HG03064 (cell line): ENCODE results near the gene HNRNPF.
"Not testable (repeated sequence)": the region's sequence is repeated elsewhere in the genome, so short reads cannot be mapped to it uniquely, and the experiment has no call there.

Source experiments
- ATAC-seq: cut with Tn5 transposase; IDR thresholded peaks from one replicate; pipeline ENCODE4 v1.9.1; 2021; ENCODE audit warnings: low read depth; ENCODE audit not compliant: unreplicated experiment

The HNRNPF gene

GRCh38 chr10:43408710-43409384 is at the start of gene HNRNPF:
TSS of gene HNRNPF (minus strand) at chr10:43409186. CDS start at chr10:43387884, 21,302 bp downstream.
- ATAC-seq, result peak; percentile 67

GRCh38 chr10:43458227-43458626 is 49.2 kb upstream of the HNRNPF start:
- no peak for ATAC-seq

GRCh38 chr10:43456561-43456960 is 47.6 kb upstream of the HNRNPF start:
- ATAC-seq, result not testable (repeated sequence)

- not testable (repeated sequence) for ATAC-seq
These were observed 45.0 kb upstream of the HNRNPF start for GRCh38 chr10:43454025-43454424.

DNA sequence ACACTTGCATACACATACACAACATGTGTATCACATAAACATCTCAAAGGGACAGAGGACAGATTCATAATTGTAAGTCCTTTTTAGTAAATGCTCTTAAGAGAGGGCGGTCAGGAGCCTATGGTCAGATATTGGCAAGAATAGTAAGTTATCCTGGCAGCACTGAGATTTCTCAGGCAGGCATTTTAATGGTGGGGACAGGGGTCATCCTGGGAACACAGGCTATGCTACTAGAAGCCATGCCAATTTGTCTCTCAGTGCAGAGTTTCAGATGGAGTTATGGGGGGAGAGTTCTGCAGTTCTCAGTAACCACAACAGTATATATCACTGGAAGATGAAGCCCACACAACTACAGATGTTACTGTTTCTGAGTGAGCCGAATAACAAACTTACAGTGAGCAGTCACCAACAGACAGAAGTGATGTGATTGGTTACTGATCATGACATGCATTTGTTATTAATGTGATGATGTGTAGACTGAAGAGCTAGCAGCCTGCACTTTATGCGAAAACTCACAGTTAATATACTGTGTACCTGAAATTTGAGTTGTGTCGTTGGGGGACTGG is 44.4 kb upstream of the HNRNPF start:
- no peak for ATAC-seq

DNA sequence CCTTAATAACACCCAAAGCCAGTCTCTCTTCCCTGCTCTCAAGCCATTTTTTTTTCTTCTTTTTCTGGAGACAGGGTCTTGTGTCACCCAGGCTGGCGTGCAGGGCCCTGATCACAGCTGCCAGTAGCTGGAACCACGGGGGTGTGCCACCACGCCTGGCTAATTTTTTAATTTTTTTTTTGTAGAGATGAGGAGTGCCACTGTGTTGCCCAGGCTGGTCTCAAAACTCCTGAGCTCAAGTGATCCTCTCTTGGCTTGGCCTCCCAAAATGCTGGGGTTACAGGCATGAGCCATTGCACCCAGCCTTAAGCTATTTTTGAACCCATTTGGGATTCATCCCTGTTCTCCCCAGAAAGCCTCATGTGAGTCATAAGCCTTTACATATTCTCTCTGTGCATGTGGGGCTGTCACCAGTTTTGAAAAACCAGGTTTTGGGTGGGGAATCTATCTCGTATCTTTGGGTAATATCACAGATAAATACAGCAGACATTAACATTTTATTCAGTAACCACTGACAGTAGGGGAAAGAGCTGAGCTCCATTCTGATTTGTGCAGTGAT is 43.4 kb upstream of the HNRNPF start:
- ATAC-seq, result peak; percentile 0

DNA sequence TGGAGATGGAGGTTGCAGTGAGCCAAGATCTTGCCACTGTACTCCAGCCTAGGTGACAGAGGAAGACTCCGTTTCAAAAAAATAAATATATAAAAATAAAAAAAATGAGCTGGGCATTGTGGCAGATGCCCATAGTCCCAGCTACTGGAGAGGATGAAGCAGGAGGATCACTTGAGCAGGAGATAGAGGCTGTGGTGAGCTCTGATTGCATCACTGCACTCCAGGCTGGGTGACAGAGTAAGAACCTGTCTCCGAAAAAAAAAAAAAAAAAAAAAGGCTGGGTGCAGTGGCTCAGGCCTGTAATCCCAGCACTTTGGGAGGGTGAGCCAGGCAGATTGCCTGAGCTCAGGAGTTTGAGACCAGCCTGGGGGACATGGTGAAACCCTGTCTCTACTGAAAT is 39.8 kb upstream of the HNRNPF start:
- ATAC-seq, result no peak

- not testable (repeated sequence) for ATAC-seq
These were observed 37.4 kb upstream of the HNRNPF start for GRCh38 chr10:43446219-43447017.

DNA sequence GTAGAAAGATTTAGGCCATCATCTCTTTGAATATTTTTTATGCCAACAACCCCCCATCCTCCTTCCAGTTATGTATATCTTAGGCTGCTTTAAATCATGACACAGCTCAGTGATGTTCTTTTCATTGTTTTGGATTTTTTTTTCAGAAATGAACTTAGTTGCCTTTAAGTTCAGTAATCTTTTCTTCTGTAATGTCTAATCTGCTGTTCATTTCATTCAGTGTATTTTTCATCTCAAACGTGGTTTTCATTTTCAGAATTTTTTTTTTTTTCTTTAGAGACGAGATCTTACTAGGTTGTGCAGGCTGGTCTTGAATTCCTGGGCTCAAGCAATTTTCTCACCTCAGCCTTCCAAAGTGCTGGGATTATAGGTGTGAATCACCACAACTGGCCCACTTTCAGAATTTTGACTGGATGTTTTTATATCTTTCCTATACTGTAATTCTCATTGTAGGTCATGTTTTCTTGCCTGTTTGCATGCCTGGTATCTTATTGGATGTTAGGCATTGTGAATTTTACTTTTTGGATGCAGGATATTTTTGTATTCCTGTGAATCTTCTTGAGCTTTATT is 36.0 kb upstream of the HNRNPF start:
- no peak for ATAC-seq

DNA sequence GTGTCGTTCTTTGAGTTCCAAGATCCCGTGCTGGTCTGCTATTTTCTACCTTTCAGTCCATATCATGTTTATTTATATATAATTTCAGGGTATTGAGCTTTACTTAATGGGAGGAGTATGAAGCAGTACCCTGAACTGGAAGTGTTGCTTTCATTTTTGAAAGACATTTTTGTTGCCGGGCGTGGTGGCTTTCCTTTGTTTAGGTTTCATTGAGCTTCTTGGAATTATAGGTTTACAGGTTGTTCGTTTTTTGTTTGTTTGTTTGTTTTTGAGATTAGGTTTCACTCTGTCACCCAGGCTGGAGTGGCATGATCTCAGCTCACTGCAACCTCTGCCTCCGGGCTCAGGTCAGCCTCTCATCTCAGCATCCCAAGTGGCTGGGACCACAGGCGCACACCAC is 35.3 kb upstream of the HNRNPF start:
- ATAC-seq, result no peak

DNA sequence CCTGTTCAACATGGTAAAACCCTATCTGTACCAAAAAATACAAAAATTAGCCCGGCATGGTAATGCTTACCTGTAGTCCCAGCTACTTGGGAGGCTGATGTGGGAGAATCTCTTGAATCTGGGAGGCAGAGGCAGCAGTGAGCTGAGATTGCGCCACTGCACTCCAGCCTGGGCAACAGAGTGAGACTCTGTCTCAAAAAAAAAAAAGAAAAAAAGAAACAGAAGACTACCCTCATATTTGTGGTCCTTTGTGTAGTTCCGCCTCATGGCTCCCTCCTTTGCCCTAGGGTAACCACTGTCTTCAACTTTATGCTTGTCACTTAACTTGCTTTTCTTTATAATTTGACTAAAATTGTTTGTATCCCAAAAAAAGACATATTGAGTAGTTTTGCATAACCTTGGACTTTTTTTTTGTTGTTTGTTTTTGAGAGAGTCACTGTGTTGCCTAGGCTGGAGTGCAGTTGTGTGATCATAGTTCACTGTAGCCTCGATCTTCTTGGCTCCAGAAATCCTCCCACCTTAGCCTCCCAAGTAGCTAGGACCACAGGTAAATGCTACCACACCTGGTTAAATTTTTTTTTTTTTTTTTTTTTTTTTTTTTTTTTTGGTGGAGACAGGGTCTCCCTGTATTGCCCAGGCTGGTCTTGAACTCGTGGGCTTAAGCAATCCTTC is 31.6 kb upstream of the HNRNPF start:
- no peak for ATAC-seq

DNA sequence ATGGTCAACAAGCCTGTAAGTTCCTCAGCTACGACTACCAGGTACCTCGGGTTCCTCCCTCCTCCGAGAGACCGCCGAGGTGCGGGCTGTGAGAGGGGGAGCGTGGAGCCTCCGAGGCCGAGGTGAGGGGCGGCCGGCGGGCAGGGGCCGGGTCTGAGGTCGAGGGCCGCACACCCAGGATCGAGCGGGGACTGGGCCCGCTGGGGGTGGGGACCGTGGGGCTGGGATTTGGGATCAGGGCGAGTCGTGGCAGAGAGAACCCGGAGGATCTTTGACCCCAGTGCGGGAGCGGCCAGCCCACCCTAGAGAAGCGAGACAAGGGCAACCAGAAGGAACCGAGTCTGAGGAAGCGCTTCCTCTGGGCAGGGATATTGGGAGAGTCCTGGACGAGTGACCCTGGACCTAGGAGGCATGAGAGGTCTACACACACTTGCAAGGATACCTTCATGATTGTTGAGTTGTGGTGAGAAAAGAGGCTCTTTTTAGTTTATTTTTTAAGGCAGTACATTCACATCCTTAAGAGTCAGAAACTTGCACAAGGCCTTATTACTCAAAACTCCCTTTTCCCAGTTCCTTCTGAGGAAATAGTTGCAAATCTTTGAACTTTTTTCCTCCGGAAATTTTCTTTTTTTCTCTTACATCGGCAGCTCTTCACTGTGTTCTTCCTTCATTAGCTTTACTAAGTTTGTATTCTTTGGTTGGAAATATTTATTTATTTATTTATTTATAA is 28.3 kb upstream of the HNRNPF start:
- no peak for ATAC-seq

- ATAC-seq, result peak; percentile 99
These were observed 27.5 kb upstream of the HNRNPF start, which contains the start of gene ZNF487 for GRCh38 chr10:43436291-43437140. TSS of gene ZNF487 (plus strand) at chr10:43437111. CDS start at chr10:43475814, 38,703 bp downstream.

GRCh38 chr10:43430926-43431663 is 22.1 kb upstream of the HNRNPF start:
- no peak for ATAC-seq

DNA sequence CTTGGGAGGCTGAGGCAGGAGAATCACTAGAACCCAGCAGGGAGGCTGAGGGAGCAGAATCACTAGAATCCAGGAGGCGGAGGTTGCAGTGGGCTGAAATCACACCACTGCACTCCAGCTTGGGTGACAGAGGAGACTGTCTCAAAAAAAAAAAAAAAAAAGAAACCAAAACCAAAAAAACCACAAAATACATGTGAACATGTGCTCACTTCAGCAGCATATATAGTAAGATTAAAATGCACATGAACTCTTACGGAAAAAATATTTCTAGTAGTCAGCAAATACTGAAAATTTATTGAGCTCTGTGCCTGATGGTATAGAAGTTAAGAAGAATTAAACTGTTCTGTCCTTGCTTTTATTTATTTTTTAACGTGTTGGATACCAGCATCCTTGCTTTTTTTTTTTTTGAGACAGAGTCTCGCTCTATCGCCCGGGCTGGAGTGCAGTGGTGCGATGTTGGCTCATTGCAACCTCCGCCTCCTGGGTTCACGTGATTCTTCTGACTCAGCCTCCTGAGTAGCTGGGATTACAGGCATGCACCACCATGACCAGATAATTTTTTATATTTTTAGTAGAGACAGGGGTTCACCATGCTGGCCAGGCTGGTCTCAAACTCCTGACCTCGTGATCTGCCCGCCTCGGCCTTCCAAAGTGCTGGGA is 18.3 kb upstream of the HNRNPF start:
- ATAC-seq, result no peak

GRCh38 chr10:43426476-43426875 is 17.5 kb upstream of the HNRNPF start:
- ATAC-seq, result not testable (repeated sequence)

GRCh38 chr10:43424416-43424815 is 15.4 kb upstream of the HNRNPF start:
- no peak for ATAC-seq

DNA sequence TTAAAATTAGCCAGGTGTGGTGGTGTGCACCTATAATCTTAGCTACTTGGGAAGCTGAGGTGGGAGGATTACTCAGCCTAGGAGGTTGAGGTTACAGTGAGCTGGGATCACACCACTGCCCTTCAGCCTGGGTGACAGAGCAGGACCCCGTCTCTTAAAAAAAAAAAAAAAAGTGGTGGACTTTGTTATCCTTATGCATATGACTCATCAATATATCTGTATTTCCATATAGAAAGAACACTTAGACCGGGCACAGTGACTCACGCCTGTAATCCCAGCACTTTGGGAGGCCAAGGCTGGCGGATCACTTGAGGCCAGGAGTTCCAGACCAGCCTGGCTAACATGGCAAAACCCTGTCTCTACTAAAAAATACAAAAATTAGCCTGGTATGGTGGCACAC is 13.0 kb upstream of the HNRNPF start:
- ATAC-seq, result not testable (repeated sequence)
